ENCODE measurements around the gene TMEM108. TPM values are rescaled to one million over a fixed set of nuclear protein-coding genes. Genes with fewer than 3 reads are reported as not detected.

Gene TMEM108
- total RNA-seq, 1 experiment from 2014 or later, result not detected

DNA sequence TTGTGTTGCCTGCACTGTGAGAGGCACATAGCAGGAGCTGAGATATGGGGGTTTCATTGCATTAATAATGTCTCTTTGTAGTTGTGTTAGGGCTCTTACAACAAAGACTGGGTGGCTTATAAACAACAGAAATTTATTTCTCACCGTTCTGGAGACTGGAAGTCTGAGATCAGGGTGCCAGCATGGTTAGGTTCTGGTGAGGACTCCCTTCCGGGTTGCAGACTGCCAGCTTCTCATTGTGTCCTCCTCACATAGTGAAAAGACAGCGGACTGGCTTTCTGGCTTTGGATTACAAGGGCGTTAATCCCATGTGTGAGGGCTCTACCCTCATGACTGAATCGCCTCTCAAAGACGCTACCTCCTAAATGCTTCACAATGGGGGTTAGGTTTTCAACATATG is 20.6 kb downstream of the TMEM108 start:
- no TSS peak for BruUV-seq (replicated peaks)
- Histone ChIP-seq H3K27me3 (ENCODE audit: insufficient read depth, low read length) (peaks cover 26% of the 10 kb centered on the region), H2AFZ (ENCODE audit: low read depth, low read length, poor library complexity, severe bottlenecking) (no peak overlapping the region), H3K36me3 (ENCODE audit: control insufficient read depth in 1 of 2, insufficient read depth in 2 of 2, low read length in 2 of 2) (no peaks in the 10 kb centered on the region), H4K20me1 (ENCODE audit: insufficient read depth) (no peaks in the 10 kb centered on the region), H3K4me3 (replicated peaks in 1 of 2; ENCODE audit: low read depth in 1 of 2, low read length in 2 of 2) (no peak overlapping the region), H3K9me2 (ENCODE audit: insufficient read depth) (no peaks in the 10 kb centered on the region), H3K9ac (ENCODE audit: low read length) (no peak overlapping the region), H3K27ac (ENCODE audit: low read depth, low read length) (no peak overlapping the region), H3K4me2 (ENCODE audit: low read length) (no peak overlapping the region), H3K9me3 (ENCODE audit: control insufficient read depth in 1 of 2, insufficient read depth in 1 of 2, low read depth in 1 of 2, low read length in 2 of 2) (no peaks in the 10 kb centered on the region), H3K79me2 (ENCODE audit: insufficient read depth, low read length) (no peaks in the 10 kb centered on the region), H3K4me1 (ENCODE audit: control insufficient read depth in 1 of 2, insufficient read depth in 2 of 2, low read length in 2 of 2) (no peaks in the 10 kb centered on the region)
- DNase-seq (ENCODE audit: low read depth, low spot score) (no peak), ATAC-seq (no peak)
- CTCF ChIA-PET, result no interaction called here
- POLR2A ChIA-PET, result no interaction called here
- RAD21 ChIA-PET (ENCODE audit: low non-redundant PET in 1 of 2, low total read pairs in 2 of 2, uncharacterized antibody in 2 of 2, unreplicated experiment in 2 of 2), result no interaction called here
- TF ChIP-seq, protein P1, sequence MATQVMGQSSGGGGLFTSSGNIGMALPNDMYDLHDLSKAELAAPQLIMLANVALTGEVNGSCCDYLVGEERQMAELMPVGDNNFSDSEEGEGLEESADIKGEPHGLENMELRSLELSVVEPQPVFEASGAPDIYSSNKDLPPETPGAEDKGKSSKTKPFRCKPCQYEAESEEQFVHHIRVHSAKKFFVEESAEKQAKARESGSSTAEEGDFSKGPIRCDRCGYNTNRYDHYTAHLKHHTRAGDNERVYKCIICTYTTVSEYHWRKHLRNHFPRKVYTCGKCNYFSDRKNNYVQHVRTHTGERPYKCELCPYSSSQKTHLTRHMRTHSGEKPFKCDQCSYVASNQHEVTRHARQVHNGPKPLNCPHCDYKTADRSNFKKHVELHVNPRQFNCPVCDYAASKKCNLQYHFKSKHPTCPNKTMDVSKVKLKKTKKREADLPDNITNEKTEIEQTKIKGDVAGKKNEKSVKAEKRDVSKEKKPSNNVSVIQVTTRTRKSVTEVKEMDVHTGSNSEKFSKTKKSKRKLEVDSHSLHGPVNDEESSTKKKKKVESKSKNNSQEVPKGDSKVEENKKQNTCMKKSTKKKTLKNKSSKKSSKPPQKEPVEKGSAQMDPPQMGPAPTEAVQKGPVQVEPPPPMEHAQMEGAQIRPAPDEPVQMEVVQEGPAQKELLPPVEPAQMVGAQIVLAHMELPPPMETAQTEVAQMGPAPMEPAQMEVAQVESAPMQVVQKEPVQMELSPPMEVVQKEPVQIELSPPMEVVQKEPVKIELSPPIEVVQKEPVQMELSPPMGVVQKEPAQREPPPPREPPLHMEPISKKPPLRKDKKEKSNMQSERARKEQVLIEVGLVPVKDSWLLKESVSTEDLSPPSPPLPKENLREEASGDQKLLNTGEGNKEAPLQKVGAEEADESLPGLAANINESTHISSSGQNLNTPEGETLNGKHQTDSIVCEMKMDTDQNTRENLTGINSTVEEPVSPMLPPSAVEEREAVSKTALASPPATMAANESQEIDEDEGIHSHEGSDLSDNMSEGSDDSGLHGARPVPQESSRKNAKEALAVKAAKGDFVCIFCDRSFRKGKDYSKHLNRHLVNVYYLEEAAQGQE (IDR thresholded peaks at IDR 0.05; ENCODE audit: low read depth), result no peak
- no peak for TF ChIP-seq POLR2A (IDR thresholded peaks at IDR 0.05; ENCODE audit: borderline replicate concordance, extremely low read depth, insufficient read depth, insufficient read length)
- TF ChIP-seq RAD21 (IDR thresholded peaks at IDR 0.05; ENCODE audit: low read depth), result no peak
- TF ChIP-seq POLR2AphosphoS5 (IDR thresholded peaks at IDR 0.05; ENCODE audit: low read depth, low read length), result no peak
- TF ChIP-seq ZFX (IDR thresholded peaks at IDR 0.05), result no peak
- no peak for TF ChIP-seq ELF1 (IDR thresholded peaks at IDR 0.05; ENCODE audit: borderline replicate concordance, low read depth)
- no peak for TF ChIP-seq SRF (IDR thresholded peaks at IDR 0.05; ENCODE audit: low read depth)
- TF ChIP-seq SIN3A (IDR thresholded peaks at IDR 0.05; ENCODE audit: low read depth), result no peak
- TF ChIP-seq EZH2phosphoT487 (IDR thresholded peaks at IDR 0.05; ENCODE audit: borderline replicate concordance), result no peak
- intact Hi-C loops (cut with micrococcal nuclease), result no loop called here
